ENCODE data around the gene ZNF576.

GRCh38 chr19:43633520-43633919 is 37.1 kb downstream of the ZNF576 start:
- TF ChIP-seq CTCF (IDR thresholded peaks at IDR 0.05) (no peak), EZH2 (IDR thresholded peaks at IDR 0.05; ENCODE audit: borderline replicate concordance, insufficient read depth, low read depth, low read length, poor library complexity, severe bottlenecking) (no peak)
